IPS DF 4.7 (cell line): ENCODE results near the gene TDP1.
"Not testable (repeated sequence)": the region's sequence is repeated elsewhere in the genome, so short reads cannot be mapped to it uniquely, and the experiment has no call there.

ENCODE experiments used
- DNase-seq: peaks from one replicate; pipeline ENCODE4 v3.0.0-alpha.2; 2013; ENCODE audit warnings: low spot score; ENCODE audit errors: extremely low read depth

The TDP1 gene

GRCh38 chr14:89988787-89989186, 33.1 kb downstream of the TDP1 start:
- no peak for DNase-seq

GRCh38 chr14:89990218-89990617, 34.5 kb downstream of the TDP1 start:
- DNase-seq, result no peak

GRCh38 chr14:89990623-89991275, 35.0 kb downstream of the TDP1 start:
- DNase-seq, result no peak

GRCh38 chr14:89992273-89992672, 36.5 kb downstream of the TDP1 start:
- DNase-seq, result no peak

GRCh38 chr14:89996963-89997362, 41.2 kb downstream of the TDP1 start:
- no peak for DNase-seq

GRCh38 chr14:90000935-90001334, 45.2 kb downstream of the TDP1 start:
- no peak for DNase-seq

GRCh38 chr14:90003526-90004307, 48.0 kb downstream of the TDP1 start:
- no peak for DNase-seq

- DNase-seq, result no peak
These were observed 49.7 kb downstream of the TDP1 start for GRCh38 chr14:90005441-90005840.

GRCh38 chr14:90005939-90006530, 50.3 kb downstream of the TDP1 start:
- no peak for DNase-seq

- no peak for DNase-seq
These were observed 61.6 kb downstream of the TDP1 start for GRCh38 chr14:90017371-90017770.

- DNase-seq, result no peak
These were observed 64.2 kb downstream of the TDP1 start for GRCh38 chr14:90019824-90020523.

- no peak for DNase-seq
These were observed 67.6 kb downstream of the TDP1 start for GRCh38 chr14:90023176-90023896.

- DNase-seq, result no peak
These were observed 69.2 kb downstream of the TDP1 start for GRCh38 chr14:90024910-90025309.

- DNase-seq, result not testable (repeated sequence)
These were observed 70.9 kb downstream of the TDP1 start for GRCh38 chr14:90026608-90027007.

GRCh38 chr14:90027842-90028241, 72.1 kb downstream of the TDP1 start:
- DNase-seq, result no peak

GRCh38 chr14:90034156-90034555, 78.4 kb downstream of the TDP1 start:
- DNase-seq, result no peak

- DNase-seq, result no peak
These were observed 79.3 kb downstream of the TDP1 start for GRCh38 chr14:90034835-90035525.

GRCh38 chr14:90039253-90040010, 83.7 kb downstream of the TDP1 start:
- no peak for DNase-seq

GRCh38 chr14:90040411-90040810, 84.7 kb downstream of the TDP1 start:
- no peak for DNase-seq
